SK-N-MC (cell line): ENCODE measurements around the gene ANKMY1.

Source experiments
- EZH2 ChIP-seq: fragments of 200-600 bp; sonication (generic); IDR thresholded peaks from one replicate; pipeline ENCODE4 v1.6.1; 2017; ENCODE audit warnings: antibody characterized with exemption
- POLR2AphosphoS5 ChIP-seq: IDR thresholded peaks from 2 replicates; pipeline ENCODE4 v1.6.1; 2012; ENCODE audit warnings: mild to moderate bottlenecking, low read depth, low read length, borderline replicate concordance

GRCh38 chr2:240565333-240566202 lies 7.8 kb upstream of the ANKMY1 start:
- TF ChIP-seq EZH2 (no peak), POLR2AphosphoS5 (no peak)
